ENCODE data around the gene RGS11.
"Not testable (repeated sequence)": the region's sequence is repeated elsewhere in the genome, so short reads cannot be mapped to it uniquely, and the experiment has no call there.

The RGS11 gene

DNA sequence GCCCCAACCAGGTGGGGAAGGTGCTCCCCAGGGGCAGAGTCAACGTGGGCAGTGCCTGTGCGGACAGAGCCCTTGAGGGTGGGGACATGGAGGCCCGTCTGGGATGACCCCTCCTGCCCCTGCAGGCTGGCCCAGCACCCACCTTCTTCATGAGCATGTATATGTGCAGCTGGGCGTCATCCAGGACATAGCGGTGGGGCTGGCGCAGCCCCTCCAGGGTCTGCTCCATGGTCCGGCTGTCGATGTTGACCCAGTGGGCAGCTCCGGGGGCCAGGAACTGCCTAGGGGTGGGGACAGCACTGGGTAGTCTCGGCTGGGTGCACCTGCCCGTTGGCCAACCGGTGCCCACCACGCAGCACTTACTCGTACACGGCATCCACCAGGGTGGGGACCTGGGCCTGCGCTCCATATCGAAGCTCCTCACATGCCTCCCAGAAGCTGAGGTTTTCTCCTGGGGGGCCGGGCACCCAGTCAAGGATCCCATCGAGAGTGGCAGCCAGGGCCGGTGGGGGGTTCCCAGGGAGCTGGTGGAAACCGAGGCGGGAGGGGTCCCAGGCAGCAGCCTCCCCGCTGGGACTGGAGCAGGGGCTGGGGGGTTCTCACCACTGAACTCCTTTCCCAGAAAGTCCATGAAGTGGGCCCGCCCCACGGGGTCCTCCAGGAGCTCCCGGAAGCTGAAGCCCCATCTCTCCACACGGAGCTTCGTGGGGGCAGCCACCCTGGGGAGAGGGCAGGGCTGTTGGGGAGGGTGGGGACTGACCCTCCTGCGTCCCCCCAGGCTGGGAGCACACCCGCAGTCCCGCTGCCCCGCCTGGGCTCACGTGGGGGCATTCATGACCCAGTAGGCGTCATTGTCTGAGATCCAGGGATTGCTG lies 5.1 kb downstream of the RGS11 start:
- Histone ChIP-seq H3K4me3 (replicated peaks; ENCODE audit: low read depth, low read length) (no peak overlapping the region), H3K27me3 (replicated peaks; ENCODE audit: control insufficient read depth, insufficient read depth, low read length) (no peaks in the 10 kb centered on the region; the same call in 1 of the 2 replicates), H3K36me3 (ENCODE audit: control insufficient read depth, insufficient read depth, low read length) (no peaks in the 10 kb centered on the region)
- DNase-seq (ENCODE audit: extremely low read depth, insufficient read length): peak; percentile 6
- TF ChIP-seq, protein P1, sequence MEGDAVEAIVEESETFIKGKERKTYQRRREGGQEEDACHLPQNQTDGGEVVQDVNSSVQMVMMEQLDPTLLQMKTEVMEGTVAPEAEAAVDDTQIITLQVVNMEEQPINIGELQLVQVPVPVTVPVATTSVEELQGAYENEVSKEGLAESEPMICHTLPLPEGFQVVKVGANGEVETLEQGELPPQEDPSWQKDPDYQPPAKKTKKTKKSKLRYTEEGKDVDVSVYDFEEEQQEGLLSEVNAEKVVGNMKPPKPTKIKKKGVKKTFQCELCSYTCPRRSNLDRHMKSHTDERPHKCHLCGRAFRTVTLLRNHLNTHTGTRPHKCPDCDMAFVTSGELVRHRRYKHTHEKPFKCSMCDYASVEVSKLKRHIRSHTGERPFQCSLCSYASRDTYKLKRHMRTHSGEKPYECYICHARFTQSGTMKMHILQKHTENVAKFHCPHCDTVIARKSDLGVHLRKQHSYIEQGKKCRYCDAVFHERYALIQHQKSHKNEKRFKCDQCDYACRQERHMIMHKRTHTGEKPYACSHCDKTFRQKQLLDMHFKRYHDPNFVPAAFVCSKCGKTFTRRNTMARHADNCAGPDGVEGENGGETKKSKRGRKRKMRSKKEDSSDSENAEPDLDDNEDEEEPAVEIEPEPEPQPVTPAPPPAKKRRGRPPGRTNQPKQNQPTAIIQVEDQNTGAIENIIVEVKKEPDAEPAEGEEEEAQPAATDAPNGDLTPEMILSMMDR (IDR thresholded peaks at IDR 0.05; ENCODE audit: insufficient read depth, low read length, poor library complexity, severe bottlenecking): no peak

DNA sequence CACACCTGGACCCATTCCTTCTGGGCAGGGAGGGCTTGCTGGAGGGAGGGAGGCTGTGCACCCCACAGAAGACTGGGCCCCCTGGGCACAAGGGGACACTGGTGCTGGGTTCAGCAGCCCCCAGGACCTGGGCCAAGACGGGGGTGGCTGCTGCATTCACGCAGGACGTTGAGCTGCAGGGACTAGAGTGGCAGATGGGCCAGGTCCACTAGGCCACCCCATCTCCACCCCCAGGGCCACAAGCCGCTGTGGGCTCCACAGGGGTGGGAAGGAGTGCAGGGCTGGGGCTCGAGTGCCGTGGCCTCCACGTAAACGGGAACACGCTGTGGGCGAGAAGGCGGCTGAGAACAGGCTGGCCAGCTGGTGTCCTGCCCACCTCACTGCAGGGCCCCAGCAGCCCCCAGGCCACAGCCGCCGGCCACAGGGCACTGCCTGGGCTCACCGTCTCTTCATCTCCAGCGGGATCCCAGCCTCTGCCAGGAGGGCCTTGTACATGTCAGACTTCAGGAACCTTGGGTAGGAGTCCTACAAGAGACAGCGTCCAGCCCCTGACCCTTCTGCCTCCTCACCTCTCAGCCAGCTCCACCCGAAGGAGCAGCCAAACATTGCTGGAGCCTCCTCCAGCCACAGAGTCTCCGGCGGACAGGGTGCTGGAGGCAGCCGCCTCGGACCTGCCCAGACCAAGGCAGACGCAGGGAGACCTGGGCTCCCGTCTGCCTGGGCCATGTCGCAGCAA lies 6.5 kb downstream of the RGS11 start:
- DNase-seq (ENCODE audit: extremely low read depth, insufficient read length): peak; percentile 9
- TF ChIP-seq, protein P1 (IDR thresholded peaks at IDR 0.05; ENCODE audit: insufficient read depth, low read length, poor library complexity, severe bottlenecking): no peak
- H3K36me3 ChIP-seq (ENCODE audit: control insufficient read depth, insufficient read depth, low read length): peaks cover 5% of the 10 kb centered on the region
- no peaks in the 10 kb centered on the region; the same call in 1 of the 2 replicates for H3K27me3 ChIP-seq (replicated peaks; ENCODE audit: control insufficient read depth, insufficient read depth, low read length)
- no peak overlapping the region for H3K4me3 ChIP-seq (replicated peaks; ENCODE audit: low read depth, low read length)

DNA sequence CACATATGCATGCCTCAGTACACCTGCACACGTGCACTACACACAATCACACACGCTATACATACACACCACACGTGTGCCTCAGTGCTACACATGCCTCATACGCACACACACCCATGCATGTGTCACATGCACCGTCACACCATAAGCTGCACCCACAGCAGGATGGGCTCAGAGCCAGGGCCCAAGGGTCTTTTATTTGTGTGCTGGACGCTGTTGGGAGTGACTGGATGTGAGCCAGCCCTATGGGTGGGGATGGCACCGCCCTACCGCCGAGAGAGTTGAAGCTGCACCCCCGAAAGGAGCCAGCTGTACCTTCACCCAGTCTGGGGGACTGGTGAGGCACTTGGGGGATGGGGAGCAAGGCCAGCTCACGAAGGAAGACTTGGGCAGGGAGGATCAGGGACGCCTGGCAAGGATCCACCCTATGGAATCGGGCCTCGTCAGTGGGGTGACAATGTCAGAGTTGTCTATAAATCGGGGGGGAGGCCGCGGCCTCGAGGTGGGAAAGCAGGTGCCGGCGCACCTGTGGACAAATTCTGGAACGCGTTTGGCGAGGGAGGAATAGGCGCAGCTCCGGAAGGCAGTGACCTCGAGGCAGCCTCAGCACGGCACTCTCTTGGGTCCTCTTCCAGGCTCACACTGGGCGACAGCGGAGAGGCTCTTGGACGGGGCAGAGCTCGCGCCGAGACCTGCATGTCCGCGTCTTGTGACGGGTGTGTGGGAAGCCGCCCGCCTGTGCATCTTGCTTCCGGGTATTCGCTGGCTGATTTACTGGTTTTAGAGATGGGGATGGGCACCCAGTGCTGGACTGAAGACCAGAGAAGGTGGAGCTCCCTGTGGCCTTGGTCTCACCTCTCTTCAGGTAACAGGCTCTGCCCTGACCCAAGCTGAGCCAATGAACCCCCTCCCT lies 7.3 kb downstream of the RGS11 start:
- DNase-seq (ENCODE audit: extremely low read depth, insufficient read length): peak; percentile 5
- no peaks in the 10 kb centered on the region; the same call in 1 of the 2 replicates for H3K27me3 ChIP-seq (replicated peaks; ENCODE audit: control insufficient read depth, insufficient read depth, low read length)
- H3K4me3 ChIP-seq (replicated peaks; ENCODE audit: low read depth, low read length): no peak overlapping the region
- H3K36me3 ChIP-seq (ENCODE audit: control insufficient read depth, insufficient read depth, low read length): peaks cover 6% of the 10 kb centered on the region
- TF ChIP-seq, protein P1 (IDR thresholded peaks at IDR 0.05; ENCODE audit: insufficient read depth, low read length, poor library complexity, severe bottlenecking): no peak

DNA sequence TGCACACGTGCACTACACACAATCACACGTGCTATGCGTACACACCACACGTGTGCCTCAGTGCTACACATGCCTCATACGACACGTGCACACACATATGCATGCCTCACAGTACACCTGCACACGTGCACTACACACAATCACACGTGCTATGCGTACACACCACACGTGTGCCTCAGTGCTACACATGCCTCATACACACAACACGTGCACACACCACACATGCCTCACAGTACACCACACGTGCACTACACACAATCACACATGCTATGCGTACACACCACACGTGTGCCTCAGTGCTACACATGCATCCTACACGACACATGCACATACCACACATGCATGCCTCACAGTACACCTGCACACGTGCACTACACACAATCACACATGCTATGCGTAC lies 8.2 kb downstream of the RGS11 start:
- H3K36me3 ChIP-seq (ENCODE audit: control insufficient read depth, insufficient read depth, low read length); H3K4me3 ChIP-seq (replicated peaks; ENCODE audit: low read depth, low read length); H3K27me3 ChIP-seq (replicated peaks; ENCODE audit: control insufficient read depth, insufficient read depth, low read length); DNase-seq (ENCODE audit: extremely low read depth, insufficient read length): not testable (repeated sequence)

DNA sequence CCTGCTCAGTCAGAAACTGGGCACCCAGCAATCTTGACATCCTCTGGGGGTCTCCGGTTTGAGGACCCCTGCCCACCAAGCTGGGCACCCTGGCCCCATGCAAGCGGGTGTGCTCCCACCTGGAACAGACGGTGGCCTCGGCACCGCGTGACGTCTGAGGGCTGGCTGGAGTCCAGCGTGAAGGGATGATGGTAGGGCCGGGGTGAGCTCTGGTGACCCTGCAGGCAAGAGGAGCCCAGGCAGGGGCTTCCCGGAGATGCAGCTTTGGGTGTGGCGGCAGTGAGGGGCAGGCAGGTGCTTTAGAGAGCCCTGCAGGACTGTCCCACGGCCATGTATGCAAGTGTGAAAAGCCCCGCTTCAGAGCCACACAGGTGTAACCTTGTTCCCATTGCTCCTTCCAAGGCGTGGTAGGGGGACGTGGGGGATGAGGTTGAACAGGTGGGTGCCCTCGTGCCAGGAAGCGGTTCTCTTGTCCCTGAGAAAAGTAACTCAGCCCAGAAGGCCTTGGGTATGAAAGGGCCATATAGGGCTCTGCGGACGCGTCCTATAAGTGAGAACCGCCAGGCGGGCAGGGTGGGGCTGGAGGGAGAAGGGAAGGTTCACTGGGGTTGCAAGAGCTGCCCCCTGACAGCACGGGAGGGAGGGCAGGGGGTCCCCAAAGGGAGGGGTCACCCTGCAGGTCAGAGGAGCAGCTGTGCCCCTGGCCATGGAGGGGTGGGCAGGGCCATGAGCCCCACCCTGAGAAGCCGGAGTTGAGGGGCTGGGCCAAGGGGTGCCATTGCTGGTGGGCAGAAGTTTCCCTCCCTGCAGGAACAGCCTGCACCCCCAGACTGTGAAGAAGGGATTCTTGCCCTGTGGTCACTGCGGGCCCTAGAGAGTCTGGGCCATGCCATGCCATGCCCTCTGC lies 9.2 kb downstream of the RGS11 start:
- peak; percentile 6 for DNase-seq (ENCODE audit: extremely low read depth, insufficient read length)
- Histone ChIP-seq H3K36me3 (ENCODE audit: control insufficient read depth, insufficient read depth, low read length) (peaks cover 10% of the 10 kb centered on the region), H3K4me3 (replicated peaks; ENCODE audit: low read depth, low read length) (no peak overlapping the region), H3K27me3 (replicated peaks; ENCODE audit: control insufficient read depth, insufficient read depth, low read length) (no peaks in the 10 kb centered on the region)
- TF ChIP-seq, protein P1 (IDR thresholded peaks at IDR 0.05; ENCODE audit: insufficient read depth, low read length, poor library complexity, severe bottlenecking): no peak

Data from GM06990 (cell line).